Activated B cell treated with CpG ODN at 0.5 μM for 24 hours (primary cell): ENCODE measurements around the gene RAD9A. TPM values are rescaled to one million over a fixed set of nuclear protein-coding genes. Genes with fewer than 3 reads are reported as not detected.

Source experiments
- ATAC-seq: fragments of 200-7000 bp; cut with Tn5 transposase; one replicate; pipeline ENCODE4 v1.10.0; 2021; ENCODE audit warnings: low read depth, mild to moderate bottlenecking, moderate library complexity
- CTCF ChIA-PET: fragments of 350-600 bp; sonication (Branson Sonifier 250); formaldehyde crosslinking; loops from one replicate; lab custom pipeline; 2021; ENCODE audit warnings: antibody characterized with exemption; lab: Charles Lee
- POLR2A ChIA-PET: fragments of 350-600 bp; sonication (Branson Sonifier 250); formaldehyde crosslinking; loops from one replicate; lab custom pipeline; 2021; ENCODE audit warnings: antibody characterized with exemption; lab: Charles Lee
- DNase-seq: peaks from one replicate; pipeline ENCODE4 v3.0.0; 2022
- H3K27ac Mint-ChIP-seq: one replicate; pipeline ENCODE4 v1.8.0; 2020; ENCODE audit warnings: mixed read lengths
- H3K27me3 Mint-ChIP-seq: one replicate; pipeline ENCODE4 v1.8.0; 2021; ENCODE audit warnings: mixed read lengths
- H3K36me3 Mint-ChIP-seq: one replicate; pipeline ENCODE4 v1.8.0; 2021; ENCODE audit warnings: low read depth, mixed read lengths
- H3K4me1 Mint-ChIP-seq: one replicate; pipeline ENCODE4 v1.8.0; 2021; ENCODE audit warnings: mixed read lengths
- H3K4me3 Mint-ChIP-seq: one replicate; pipeline ENCODE4 v1.8.0; 2020; ENCODE audit warnings: mild to moderate bottlenecking, mixed read lengths
- H3K9me3 Mint-ChIP-seq: one replicate; pipeline ENCODE4 v1.8.0; 2020; ENCODE audit warnings: mixed read lengths
- CTCF ChIP-seq: fragments of 200-600 bp; IDR thresholded peaks from one replicate; pipeline ENCODE4 v1.8.0; 2022; ENCODE audit warnings: antibody characterized with exemption, mild to moderate bottlenecking
- intact Hi-C: fragments of 100-400 bp; cut with micrococcal nuclease; formaldehyde crosslinking; loops from one replicate; pipeline ENCODE4 v1.15.1; 2024
- total RNA-seq: library from RNA; stranded (reverse); gene quantifications from 2 replicates; pipeline ENCODE4 v1.2.3, GENCODE V29; 2022

The RAD9A gene
- total RNA-seq, 1 donor from 2014 or later = 35.2 TPM

GRCh38 chr11:67408437-67409200 lies 16.8 kb downstream of the RAD9A start:
- TF ChIP-seq CTCF = no peak
- DNase-seq (no peak), ATAC-seq (no peak)
- peak overlapping the region; percentile 88 for H3K27ac Mint-ChIP-seq
- peaks cover 36% of the 10 kb centered on the region for H3K36me3 Mint-ChIP-seq
- intact Hi-C loops = loop anchor here (1.0 kb wide), 1 partner anchor 20 kb away; the partner anchor contains the start of gene RPS6KB2
- no peaks in the 10 kb centered on the region for H3K9me3 Mint-ChIP-seq
- H3K27me3 Mint-ChIP-seq = no peaks in the 10 kb centered on the region
- ChIA-PET POLR2A (interaction anchor here (0.7 to 3.5 kb wide), 23 partner anchors 11 to 629 kb away, joined by 3 to 113 read pairs (median 5); partner anchors contain the start of genes AIP, CORO1B, POLD4 and PTPRCAP), CTCF (interaction anchor here (1.1 to 1.3 kb wide), 3 partner anchors 30 to 169 kb away, joined by 3 to 5 read pairs (median 3); partner anchors contain the start of gene PTPRCAP)
- H3K4me3 Mint-ChIP-seq = peak overlapping the region; percentile 55
- H3K4me1 Mint-ChIP-seq = peaks cover 95% of the 10 kb centered on the region

- intact Hi-C loops = loop anchor here (1.0 kb wide), 1 partner anchor 19 kb away; the partner anchor contains the start of gene RPS6KB2
- TF ChIP-seq CTCF = no peak
- H3K9me3 Mint-ChIP-seq = no peaks in the 10 kb centered on the region
- ATAC-seq (peak; percentile 63), DNase-seq (peak; percentile 61)
- H3K36me3 Mint-ChIP-seq = peaks cover 33% of the 10 kb centered on the region
- POLR2A ChIA-PET = interaction anchor here (0.8 to 3.5 kb wide), 18 partner anchors 10 to 169 kb away, joined by 3 to 113 read pairs (median 5); partner anchors contain the start of genes AIP, POLD4, PTPRCAP and RAD9A
- H3K27me3 Mint-ChIP-seq = no peaks in the 10 kb centered on the region
- H3K27ac Mint-ChIP-seq = peak overlapping the region; percentile 95
- peaks cover 93% of the 10 kb centered on the region for H3K4me1 Mint-ChIP-seq
- H3K4me3 Mint-ChIP-seq = peak overlapping the region; percentile 80
- CTCF ChIA-PET = interaction anchor here (1.2 to 1.3 kb wide), 2 partner anchors 29 to 170 kb away, joined by 3 to 5 read pairs; partner anchors contain the start of gene PTPRCAP
These were observed 17.5 kb downstream of the RAD9A start for GRCh38 chr11:67409261-67409666.

- TF ChIP-seq CTCF = no peak
- Mint-ChIP-seq H3K9me3 (no peaks in the 10 kb centered on the region), H3K27me3 (no peaks in the 10 kb centered on the region), H3K27ac (peak overlapping the region; percentile 95), H3K4me3 (peak overlapping the region; percentile 80), H3K4me1 (peaks cover 90% of the 10 kb centered on the region), H3K36me3 (peaks cover 30% of the 10 kb centered on the region)
- ATAC-seq (peak; percentile 47), DNase-seq (no peak)
- CTCF ChIA-PET = interaction anchor here (1.3 kb wide), 1 partner anchor 29 kb away, joined by 5 read pairs; the partner anchor contains the start of gene PTPRCAP
- POLR2A ChIA-PET = interaction anchor here (1.0 to 13.9 kb wide), 12 partner anchors 7 to 168 kb away, joined by 3 to 404 read pairs (median 7); partner anchors contain the start of genes AIP, POLD4, PPP1CA and PTPRCAP
- intact Hi-C loops = loop anchor here (1.0 kb wide), 2 partner anchors 9 to 18 kb away; partner anchors contain the start of gene RPS6KB2
These were observed 18.1 kb downstream of the RAD9A start for GRCh38 chr11:67409781-67410368.

GRCh38 chr11:67410369-67410831 lies 18.6 kb downstream of the RAD9A start:
- POLR2A ChIA-PET = interaction anchor here (2.5 to 13.9 kb wide), 2 partner anchors 8 to 10 kb away, joined by 22 to 404 read pairs; partner anchors contain the start of genes PPP1CA and TBC1D10C
- no peak for ATAC-seq
- peak overlapping the region; percentile 80 for H3K4me3 Mint-ChIP-seq
- H3K27ac Mint-ChIP-seq = peak overlapping the region; percentile 95
- H3K4me1 Mint-ChIP-seq = peaks cover 89% of the 10 kb centered on the region
- no peaks in the 10 kb centered on the region for H3K27me3 Mint-ChIP-seq
- H3K36me3 Mint-ChIP-seq = peaks cover 27% of the 10 kb centered on the region
- CTCF ChIA-PET = interaction anchor here (3.2 kb wide), 1 partner anchor 9 kb away, joined by 18 read pairs; the partner anchor contains the start of gene PPP1CA
- no peaks in the 10 kb centered on the region for H3K9me3 Mint-ChIP-seq
- no peak for TF ChIP-seq CTCF
- DNase-seq = no peak
- intact Hi-C loops = loop anchor here (1.0 kb wide), 1 partner anchor 9 kb away; no protein-coding TSS in a partner anchor
